ENCODE data around the gene CCDC154. TPM values are rescaled to one million over a fixed set of nuclear protein-coding genes. Genes with fewer than 3 reads are reported as not detected.
"Not testable (repeated sequence)": the region's sequence is repeated elsewhere in the genome, so short reads cannot be mapped to it uniquely, and the experiment has no call there.

The CCDC154 gene
- total RNA-seq, 1 donor: 0.54 TPM

DNA sequence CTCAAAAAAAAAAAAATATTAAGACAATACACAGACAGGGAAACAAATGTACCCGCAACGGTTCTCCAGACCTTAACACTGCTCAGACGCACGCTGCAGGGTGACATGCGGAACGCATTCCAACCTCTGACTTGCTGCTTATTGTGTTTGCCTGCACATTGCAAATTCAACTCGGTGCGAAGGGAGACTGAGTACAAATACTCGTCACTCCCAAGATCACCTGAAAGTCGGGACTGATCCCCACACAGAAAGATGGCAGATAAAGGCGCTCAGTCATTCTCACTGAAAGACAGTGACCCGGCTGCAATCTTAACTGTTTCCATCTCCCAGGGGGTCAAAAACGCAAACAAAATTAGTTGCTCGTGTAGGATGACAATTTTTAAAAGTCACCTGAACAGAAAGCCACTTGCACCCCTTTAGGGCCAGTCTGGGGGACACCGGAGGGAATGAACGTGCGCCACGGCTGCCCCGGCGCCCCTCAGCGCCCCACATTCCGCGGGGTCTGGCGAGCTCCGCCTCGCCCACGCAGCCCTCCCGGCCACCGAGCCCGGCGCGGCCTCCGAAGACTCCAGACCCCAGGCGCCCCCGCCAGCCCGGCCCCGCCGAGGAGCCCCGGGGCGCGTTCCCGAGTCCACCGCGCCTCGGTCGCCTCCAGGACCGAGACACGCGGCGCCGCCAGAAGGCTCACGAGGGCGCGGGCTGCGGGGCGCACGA lies 29.9 kb upstream of the CCDC154 start:
- DNase-seq (ENCODE audit: low read depth in 2 of 3, low spot score in 2 of 3): no peak

DNA sequence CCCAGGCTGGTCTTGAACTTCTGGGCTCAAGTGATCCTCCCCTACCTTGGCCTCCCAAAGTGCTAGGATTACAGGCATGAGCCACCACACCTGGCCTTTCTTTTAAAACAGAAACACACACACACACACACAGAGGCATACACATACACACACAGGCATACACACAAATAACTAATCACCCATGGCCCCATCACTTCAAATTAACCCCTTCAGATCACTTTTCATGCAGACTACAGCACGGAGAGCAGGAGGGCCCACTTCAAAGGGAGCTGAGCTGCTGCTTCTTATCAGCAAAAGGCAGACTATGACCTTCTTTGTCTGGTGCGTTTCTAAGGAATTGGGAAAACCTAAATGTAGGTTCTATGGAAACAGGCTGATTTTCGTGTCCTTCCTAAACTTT lies 28.6 kb upstream of the CCDC154 start:
- no peak for DNase-seq (ENCODE audit: low read depth in 2 of 3, low spot score in 2 of 3)

DNA sequence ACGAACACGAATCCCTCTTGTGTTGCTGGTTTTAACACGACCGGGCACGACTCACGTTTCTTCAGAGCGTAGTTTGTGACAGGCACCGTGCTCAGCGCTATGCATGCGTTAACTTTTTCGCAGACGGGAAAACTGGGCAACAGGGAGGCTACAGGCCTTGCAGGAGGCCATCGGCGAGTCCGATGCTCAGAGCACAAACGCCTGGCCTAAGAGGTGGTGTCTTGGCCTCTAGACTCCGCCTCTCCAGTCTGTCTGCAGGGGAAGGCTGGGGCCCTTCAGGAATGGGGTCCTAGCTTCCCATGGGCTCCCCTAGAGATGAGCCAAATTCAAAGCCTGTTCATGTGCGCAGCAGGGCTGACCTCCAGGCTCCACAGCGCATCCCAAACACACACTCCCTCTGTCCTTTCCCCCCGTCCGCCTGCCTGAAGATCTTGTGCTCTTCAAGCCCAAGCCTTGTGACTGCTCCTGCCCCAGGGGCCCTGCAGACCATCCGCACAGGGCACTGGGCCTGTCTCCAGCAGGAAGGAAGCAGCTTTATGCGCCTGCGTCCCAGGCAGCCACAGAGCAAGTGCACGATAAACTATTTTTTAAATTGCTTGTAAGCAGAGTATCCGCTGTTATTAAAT lies 27.3 kb upstream of the CCDC154 start:
- peak in 1 of 3 donors; percentile 55 for DNase-seq (ENCODE audit: low read depth in 2 of 3, low spot score in 2 of 3)

DNA sequence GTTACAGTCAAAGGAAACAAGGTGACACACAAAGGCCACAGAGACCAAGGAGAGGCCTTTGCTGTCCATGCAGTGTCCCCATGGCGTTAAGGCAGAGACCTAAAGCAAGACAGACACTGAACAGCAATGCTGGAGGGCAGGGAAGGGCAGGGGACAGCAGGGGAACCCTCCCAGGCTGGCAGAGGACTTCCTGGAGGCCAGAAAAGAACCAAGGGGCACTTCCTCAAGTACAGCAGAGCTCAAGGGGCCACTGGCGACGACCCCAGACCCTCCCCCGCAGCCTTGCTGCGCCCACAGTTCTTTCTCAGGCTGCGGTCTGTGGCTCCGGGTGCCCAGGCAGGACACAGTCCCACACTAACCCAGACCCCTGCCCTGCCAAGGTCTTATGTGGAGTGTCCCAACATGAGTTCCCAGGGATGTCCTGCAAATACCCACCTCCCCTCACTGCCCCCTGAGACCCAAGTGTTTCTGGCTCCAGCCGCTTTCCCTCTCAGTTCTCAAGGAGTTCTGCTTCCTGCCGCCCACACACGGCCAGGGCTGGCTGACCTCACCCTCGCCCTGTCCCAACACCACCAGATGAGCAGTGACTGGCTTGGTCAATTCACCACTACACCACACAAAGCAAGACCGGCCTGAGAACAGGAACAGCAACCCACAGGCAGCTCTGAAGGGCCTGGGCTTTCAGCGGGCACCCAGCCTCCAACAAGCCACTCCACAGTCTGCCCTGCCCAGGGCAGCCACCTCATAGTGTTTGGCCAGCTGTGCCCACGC lies 26.3 kb upstream of the CCDC154 start:
- DNase-seq (ENCODE audit: low read depth in 2 of 3, low spot score in 2 of 3): no peak

DNA sequence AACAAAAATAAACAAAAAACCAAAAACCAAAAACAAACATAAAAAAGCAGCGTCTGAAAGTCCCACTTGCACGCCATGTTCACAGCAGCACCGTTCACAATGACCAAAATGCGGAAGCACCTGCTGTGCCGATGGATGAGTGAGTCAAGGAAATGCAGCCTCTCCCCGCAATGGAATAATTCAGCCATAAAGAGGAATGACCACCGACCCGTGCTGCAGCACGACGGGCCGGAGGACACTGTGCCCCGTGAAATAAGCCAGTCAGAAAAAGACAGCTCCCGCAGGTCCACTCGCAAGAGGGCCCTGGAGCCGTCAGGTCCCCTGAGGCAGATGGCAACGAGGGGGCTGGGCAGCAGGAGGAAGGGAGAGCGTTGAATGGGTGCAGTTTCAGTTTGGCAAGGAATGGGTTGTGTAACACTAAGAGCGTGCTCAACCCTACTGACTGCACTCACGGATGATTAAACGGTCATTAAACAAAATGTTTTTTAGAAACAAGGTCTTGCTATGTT lies 25.4 kb upstream of the CCDC154 start:
- DNase-seq (ENCODE audit: low read depth in 2 of 3, low spot score in 2 of 3): peak in 1 of 3 donors; percentile 65

DNA sequence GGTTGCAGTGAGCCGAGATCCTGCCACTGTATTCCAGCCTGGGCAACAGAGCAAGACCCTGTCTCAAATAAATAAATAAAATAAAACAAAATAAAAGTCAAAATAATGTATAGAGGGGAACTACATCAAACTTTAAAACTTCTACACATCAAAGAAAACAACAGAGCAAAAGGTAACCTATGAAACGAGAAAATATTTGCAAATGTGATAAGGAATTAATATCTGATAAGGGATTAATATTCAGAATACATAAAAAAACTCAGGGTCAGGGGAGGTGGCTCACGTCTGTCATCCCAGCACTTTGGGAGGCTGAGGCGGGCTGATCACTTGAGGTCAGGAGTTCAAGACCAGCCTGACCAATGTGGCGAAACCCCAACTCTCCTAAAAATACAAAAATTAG lies 24.8 kb upstream of the CCDC154 start:
- DNase-seq (ENCODE audit: low read depth in 2 of 3, low spot score in 2 of 3): not testable (repeated sequence)

DNA sequence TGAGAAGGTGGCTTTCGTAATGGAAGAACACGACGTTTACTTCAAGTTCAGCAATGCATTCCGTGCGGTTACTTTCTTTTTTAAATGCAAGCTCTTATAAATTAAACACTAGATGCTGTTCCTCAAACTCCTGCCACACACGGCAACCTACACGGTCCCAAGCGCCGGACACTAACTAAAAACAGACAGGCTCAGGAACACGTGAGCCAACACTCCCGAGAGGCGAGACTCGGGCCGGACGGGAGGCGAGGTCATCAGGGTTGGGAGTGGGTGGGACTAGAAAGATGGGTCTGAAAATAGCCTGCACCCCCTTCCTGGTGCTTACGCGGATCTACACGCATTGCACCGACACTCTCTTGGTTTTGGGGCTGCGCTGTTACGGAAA lies 24.1 kb upstream of the CCDC154 start:
- no peak for DNase-seq (ENCODE audit: low read depth in 2 of 3, low spot score in 2 of 3)

DNA sequence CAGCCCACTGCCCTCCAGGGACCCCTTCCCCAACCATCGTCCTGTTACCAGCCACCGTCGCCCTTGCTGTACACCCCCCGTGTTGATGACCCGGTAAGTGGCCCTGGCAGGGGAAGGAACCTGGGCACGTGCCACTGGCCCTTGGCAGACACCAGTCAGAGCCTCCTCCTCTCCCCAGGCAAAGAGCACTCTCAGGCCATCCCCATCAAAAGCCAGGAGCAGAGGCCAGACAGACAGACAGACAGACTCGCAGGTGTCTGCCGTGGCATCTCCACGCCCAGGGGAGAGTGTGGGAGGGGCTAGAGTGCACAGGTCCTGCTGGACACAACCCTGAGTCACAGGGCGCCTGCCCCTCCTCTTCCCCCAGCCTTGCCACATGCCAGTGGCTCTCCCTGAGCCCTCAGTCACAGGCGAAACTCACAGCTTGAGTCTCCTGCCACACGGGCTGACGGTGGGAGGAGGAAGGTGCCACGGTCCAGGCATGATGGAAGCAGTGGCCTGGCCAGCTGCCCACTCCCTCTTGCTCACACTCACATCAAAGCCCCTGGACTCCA lies 22.7 kb upstream of the CCDC154 start:
- DNase-seq (ENCODE audit: low read depth in 2 of 3, low spot score in 2 of 3): no peak

DNA sequence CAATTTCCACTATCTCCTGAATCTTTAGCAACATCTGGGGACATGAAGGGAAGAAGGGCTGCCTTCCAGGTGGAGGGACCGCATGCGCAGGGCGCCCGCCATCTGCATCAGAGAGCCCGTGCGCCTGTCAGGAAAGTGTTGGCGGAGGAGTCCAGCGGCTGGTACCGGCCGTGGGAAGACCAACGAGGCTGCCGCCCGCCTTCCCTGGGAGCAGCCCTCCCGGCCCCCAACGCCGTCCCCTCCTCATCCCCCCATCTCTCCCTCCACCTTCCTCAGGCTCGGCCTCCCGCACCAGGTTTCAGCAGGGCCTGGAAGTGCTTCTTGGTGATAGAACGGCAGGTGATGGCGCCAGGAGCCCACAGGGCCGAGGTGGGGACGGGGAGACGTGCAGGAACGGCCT lies 21.7 kb upstream of the CCDC154 start:
- DNase-seq (ENCODE audit: low read depth in 2 of 3, low spot score in 2 of 3): no peak

DNA sequence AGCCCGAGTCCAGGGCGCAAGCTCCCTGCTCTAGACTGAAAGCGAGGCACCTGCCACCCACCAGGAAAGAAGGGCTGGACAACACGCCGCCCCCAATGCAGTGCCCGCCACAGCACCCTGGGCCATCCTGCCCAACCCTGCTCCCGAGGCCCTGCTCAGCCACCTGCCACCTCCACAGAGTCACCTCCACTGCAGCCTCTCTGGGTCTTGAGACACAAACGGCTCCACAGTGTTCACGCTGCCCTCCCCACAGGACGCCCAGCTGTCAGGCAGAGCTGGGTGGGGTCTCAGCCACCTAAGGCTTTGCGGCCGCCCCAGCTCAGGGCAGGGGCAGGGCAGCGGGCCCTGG lies 21.2 kb upstream of the CCDC154 start:
- DNase-seq (ENCODE audit: low read depth in 2 of 3, low spot score in 2 of 3): no peak

DNA sequence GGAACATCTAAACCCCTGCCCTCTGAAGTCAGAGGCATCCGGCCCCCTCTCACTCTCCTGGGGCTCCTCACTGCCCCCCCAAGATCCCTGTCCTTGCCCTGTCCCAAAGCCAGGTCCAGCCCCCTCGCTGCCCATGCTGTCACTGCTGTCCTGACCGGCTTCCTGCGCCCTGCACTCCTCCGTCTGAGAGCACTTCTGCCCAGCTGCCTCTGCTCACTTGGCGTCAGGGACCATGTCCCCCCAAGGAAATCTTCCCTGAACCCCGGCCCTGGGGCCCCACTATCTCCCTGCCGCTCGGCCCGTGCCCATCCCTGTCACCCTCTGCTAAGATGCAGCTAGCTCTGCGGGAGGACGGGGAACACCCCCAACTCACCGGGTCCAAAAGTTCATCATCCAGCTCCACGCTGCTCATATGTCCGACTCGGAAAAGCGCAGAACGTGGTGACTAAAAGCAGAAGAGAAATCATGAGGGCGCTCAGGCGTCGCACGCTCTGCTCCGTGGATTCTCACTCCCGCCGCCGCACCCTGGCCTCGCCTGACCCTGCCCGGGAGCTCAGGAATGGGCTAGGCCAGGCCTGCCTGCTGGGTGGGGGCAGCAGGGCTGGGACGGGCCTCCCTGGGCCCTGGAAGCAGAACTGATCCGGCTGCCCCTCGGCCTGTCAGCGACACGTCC lies 20.7 kb upstream of the CCDC154 start:
- DNase-seq (ENCODE audit: low read depth in 2 of 3, low spot score in 2 of 3): no peak

DNA sequence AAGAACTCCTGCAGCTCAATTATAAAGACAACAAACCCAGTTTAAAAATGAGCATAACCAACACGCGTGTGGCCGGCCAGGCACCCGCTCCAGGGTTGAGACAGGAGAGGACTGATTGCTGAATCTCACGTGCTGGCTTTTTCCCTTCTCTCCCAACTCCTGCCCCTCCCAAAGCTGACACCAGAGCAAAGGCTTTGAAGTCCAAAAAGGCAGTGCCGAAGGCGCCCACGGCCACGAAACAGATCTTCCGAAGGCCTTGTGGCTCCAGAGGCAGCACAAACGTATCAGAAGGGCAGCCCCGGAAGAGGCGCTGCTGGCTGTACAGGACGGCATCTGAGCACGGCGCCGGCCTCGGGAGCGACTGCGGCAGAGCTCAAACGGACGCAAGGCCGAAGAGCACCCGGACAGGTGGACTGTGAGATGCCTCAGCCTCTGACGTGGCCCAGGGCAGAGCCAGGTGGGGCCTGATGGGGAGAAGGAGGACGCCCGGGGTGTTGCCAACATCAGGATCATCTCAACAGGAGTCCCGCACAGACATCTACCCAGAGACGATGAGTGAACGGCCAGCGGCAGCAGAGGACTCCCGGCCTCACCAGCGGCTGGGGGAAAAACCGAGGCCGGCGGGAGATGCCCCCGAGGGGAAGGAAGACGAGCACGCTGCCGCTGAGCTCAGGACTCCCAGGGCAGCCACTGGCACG lies 20.0 kb upstream of the CCDC154 start:
- no peak for DNase-seq (ENCODE audit: low read depth in 2 of 3, low spot score in 2 of 3)

DNA sequence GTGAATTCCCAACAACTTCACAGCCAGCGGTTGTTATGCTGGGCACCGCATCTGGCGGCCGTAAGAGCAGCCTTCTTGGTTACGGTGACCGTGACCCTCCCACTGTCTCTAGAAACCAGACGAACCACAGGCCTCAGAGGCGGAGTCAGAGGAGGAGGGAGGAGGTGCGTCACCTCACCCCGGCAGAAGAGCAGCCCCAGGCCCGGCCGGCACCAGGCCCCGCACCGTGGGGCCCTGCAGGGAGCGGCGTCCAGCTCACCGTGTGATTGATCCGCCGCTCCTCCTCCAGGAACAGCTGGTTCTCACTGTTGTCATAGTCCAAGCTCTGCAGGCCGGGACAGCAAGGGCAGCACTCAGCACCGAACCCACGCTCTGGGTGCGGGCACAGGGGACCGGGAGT lies 16.8 kb upstream of the CCDC154 start:
- no peak for DNase-seq (ENCODE audit: low read depth in 2 of 3, low spot score in 2 of 3)

DNA sequence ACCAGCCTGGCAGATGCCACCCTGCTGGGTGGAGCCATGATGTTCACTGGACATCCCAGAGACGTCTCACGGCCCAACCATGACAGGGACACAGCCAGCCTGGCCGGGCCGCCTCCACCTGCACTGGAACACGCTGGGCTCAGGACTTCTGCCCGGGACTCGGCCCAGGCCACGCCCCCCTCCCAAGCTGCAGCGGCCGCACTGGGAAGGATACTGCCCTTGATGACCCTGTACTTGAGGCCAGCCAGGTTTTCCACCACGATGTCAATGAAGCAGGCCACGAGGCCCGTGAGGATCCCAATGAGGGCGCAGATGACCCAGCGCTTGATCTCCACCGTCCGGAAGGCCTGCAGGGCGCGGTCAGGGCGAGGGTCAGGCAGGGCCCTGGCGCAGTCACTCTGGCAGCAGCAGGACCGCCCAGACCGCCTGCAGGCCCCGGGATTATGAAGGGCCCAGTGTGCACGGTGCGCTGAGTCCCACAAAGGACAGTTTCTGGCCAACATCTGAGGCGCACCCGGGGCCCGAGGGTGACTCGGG lies 16.3 kb upstream of the CCDC154 start:
- DNase-seq (ENCODE audit: low read depth in 2 of 3, low spot score in 2 of 3): no peak

DNA sequence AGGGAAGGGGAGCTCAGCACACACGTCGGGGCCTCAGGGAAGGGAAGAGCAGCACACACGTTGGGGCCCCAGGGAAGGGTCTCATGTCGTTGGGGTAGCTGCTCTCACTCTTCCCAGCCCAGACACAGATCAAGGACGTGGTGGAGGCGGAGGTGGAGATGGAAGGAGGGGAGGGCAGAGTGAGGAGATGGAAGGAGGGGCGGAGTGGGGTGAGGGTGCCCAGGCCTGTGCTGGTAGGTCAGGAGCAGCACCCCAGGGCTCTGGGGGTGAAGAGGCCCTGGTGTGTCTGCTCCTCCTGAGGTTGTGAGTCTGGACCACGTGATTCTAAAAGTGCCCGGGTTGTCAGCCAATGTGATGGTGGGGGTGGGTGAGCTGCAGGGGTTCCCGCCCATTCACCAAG lies 15.6 kb upstream of the CCDC154 start:
- DNase-seq (ENCODE audit: low read depth in 2 of 3, low spot score in 2 of 3): no peak

DNA sequence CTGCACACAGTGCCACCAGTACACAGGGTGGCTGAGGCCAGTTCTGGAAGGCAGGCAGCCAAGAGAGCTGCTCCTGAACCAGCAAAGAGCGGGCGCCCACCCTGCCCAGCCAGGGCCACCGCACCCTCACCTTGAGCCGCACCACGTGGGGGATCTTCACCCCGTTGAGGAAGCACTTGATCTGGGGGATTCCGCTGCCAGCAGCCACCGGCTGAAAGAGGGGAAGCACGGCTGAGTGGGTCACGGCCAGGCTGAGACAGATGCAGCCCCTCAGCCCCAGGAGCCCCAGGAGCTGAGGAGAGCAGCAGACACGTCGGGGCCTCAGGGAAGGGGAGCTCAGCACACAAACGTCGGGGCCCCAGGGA lies 14.6 kb upstream of the CCDC154 start:
- DNase-seq (ENCODE audit: low read depth in 2 of 3, low spot score in 2 of 3): peak in 2 of 3 donors; percentile 44 to 52

DNA sequence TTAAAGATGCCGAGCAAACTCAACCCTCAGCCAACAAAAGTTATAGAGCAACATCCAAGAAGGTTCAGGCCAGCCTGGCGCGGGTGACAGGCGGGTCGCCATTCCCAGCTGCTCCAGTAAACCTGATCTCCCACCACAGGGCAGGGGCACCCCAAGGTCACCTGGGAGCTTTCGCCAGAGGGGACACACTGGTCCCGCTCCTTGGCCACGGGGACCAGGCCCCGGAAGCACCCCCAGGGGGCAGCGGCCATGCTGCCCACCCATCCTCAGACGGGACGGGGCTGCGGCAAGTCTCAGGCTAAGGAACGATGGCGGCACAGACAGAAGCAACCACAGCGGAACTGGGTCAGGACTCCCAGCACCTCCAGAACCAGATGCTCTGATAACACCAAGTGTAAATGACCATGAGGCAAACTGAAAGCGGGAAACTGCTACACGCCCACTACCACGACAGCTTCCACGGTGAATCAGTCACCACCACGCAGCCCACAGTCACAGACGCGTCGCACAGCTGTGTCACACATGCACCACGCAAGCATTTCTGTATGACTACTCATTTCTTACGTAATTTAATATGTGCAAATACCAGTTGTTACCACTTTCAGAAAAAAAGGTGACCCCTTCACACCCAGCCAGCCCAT lies 14.1 kb upstream of the CCDC154 start:
- DNase-seq (ENCODE audit: low read depth in 2 of 3, low spot score in 2 of 3): no peak

DNA sequence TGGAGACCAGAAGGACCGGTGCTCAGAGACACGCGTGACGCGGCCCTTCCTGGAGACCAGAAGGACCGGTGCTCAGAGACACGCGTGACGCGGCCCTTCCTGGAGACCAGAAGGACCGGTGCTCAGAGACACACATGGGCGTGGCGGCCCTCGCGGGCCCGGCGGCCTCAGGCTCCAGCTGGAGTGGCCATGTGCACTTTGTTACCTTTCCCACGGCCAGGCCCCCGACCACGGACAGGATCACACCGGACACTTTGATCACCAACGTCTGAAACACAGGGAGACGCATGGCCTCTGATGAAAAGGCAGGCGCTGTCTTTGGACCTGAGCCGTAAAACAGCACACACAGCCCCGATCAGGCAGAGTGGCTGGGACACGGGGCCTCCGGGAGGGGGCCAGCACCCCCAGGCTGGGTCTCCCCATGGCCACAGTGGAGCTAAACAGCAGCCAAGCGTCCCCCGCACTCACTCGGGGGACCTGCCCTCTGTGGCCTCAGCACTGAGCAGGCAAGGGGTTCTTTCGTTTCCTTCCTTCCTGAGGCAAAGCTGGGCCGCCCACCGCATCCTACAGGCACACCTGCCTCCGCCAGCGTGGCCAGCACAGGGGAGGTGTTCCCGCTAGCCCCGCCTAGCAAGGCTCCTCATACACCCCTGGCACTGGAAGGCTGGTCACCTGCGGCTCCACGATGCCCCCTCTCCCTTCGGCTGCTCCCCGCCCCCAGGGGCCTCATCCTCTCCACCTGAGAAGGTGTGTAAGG lies 13.3 kb upstream of the CCDC154 start:
- peak in 1 of 3 donors; percentile 63 for DNase-seq (ENCODE audit: low read depth in 2 of 3, low spot score in 2 of 3)

DNA sequence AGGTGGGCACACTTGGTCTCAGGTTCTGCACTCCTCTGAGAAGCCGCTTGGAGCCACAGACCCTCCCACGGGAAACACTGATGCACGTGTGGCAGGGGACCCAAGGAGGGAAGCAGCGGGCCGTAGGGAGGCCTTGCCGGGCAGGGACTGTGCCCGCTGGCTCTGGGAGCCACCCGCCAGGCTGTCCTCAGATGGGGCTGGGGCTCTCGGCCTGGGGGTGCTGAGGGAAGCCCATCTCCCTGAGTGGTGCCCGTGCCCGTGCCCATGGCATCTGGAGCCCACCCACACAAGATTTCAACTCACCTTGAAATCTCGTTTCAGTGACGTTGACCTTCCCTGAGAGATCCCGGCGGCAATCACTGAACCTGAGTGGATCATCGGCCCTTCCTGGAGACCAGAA lies 12.6 kb upstream of the CCDC154 start:
- DNase-seq (ENCODE audit: low read depth in 2 of 3, low spot score in 2 of 3): no peak

Data from hematopoietic multipotent progenitor cell (in vitro differentiated cells).